ENCODE results near the gene MYH15. TPM values are rescaled to one million over a fixed set of nuclear protein-coding genes. Genes with fewer than 3 reads are reported as not detected.

Gene MYH15
- total and polyA plus RNA-seq, 2 of the 8 experiments (the other 6 are each of a cell fraction or from before 2014, with no cell fraction given), result under 0.01 TPM; not detected in 1

DNA sequence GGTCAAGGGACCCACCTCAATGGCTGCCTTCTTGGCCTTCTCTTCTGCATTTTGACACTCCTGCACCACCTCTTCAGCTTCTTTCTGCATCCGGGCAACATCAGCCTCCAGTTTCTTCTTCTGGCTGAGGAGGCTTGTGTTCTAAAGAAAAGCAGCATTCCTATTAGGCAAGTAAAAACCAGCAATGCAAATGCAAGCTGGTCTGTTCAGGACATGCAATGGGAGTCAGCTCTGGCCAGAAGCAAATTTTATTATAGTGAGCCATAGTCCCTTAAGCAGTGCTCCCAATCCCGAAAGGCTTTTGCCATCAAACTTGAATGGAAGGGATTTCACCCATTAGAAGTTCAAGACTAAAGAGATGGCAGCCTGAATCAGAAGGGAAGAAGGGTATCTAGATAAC lies 116.4 kb downstream of the MYH15 start (continued):
- no peak for TF ChIP-seq FOSL1 (IDR thresholded peaks at IDR 0.05; ENCODE audit: insufficient read depth, low read depth, low read length)
- no peak for TF ChIP-seq SRF (IDR thresholded peaks at IDR 0.05; ENCODE audit: low read depth, low read length)
- TF ChIP-seq SP4 (IDR thresholded peaks at IDR 0.05; ENCODE audit: low read length), result no peak
- no peak for TF ChIP-seq BCL11A (IDR thresholded peaks at IDR 0.05; ENCODE audit: low read depth in 2 of 2, low read length in 2 of 2)
- TF ChIP-seq HDAC2 (IDR thresholded peaks at IDR 0.05; ENCODE audit: borderline replicate concordance in 1 of 2, low read depth in 2 of 2, low read length in 2 of 2), result no peak
